Endothelial cell of hepatic sinusoid (primary cell): Measurements from ENCODE around the gene CLDN22.

Experiments
- in situ Hi-C: cut with HindIII; loops from 2 replicates; pipeline ENCODE4 v1.10.0; 2017; ENCODE audit warnings: low sequenced_read_pairs

Gene CLDN22

GRCh38 chr4:183324619-183325018 is 4.5 kb upstream of the CLDN22 start:
- in situ Hi-C loops, result loop anchor here (5.0 kb wide), 2 partner anchors 33 to 63 kb away; no protein-coding TSS in a partner anchor

- in situ Hi-C loops, result loop anchor here (5.0 kb wide), 1 partner anchor 33 kb away; no protein-coding TSS in a partner anchor
Observed at GRCh38 chr4:183324056-183324455, 4.0 kb upstream of the CLDN22 start.

GRCh38 chr4:183323295-183323694 is 3.2 kb upstream of the CLDN22 start:
- in situ Hi-C loops, result loop anchor here (5.0 kb wide), 1 partner anchor 34 kb away; no protein-coding TSS in a partner anchor

- in situ Hi-C loops, result loop anchor here (5.0 kb wide), 1 partner anchor 35 kb away; no protein-coding TSS in a partner anchor
Observed at GRCh38 chr4:183322326-183322725, 2.2 kb upstream of the CLDN22 start, which contains the start of gene CLDN24. Gene CLDN24 (minus strand): TSS chr4:183322426. CDS start chr4:183322426, 0 bp downstream.

GRCh38 chr4:183321516-183321915 is 1.4 kb upstream of the CLDN22 start:
- in situ Hi-C loops, result loop anchor here (5.0 kb wide), 1 partner anchor 36 kb away; no protein-coding TSS in a partner anchor

- in situ Hi-C loops, result loop anchor here (5.0 kb wide), 1 partner anchor 36 kb away; no protein-coding TSS in a partner anchor
Observed at GRCh38 chr4:183321079-183321478, 1.0 kb upstream of the CLDN22 start.

GRCh38 chr4:183318656-183319055 is 1.4 kb downstream of the CLDN22 start:
- in situ Hi-C loops, result no loop called here

- in situ Hi-C loops, result no loop called here
Observed at GRCh38 chr4:183314806-183315205, 5.3 kb downstream of the CLDN22 start.

GRCh38 chr4:183314336-183314735 is 5.7 kb downstream of the CLDN22 start:
- in situ Hi-C loops, result no loop called here

- in situ Hi-C loops, result no loop called here
Observed at GRCh38 chr4:183312841-183313240, 7.2 kb downstream of the CLDN22 start.

- in situ Hi-C loops, result no loop called here
Observed at GRCh38 chr4:183306811-183307210, 13.3 kb downstream of the CLDN22 start.

- in situ Hi-C loops, result no loop called here
Observed at GRCh38 chr4:183304538-183304937, 15.5 kb downstream of the CLDN22 start.

- in situ Hi-C loops, result no loop called here
Observed at GRCh38 chr4:183304067-183304466, 16.0 kb downstream of the CLDN22 start.

GRCh38 chr4:183303301-183303700 is 16.8 kb downstream of the CLDN22 start:
- in situ Hi-C loops, result no loop called here

- in situ Hi-C loops, result no loop called here
Observed at GRCh38 chr4:183300655-183301054, 19.4 kb downstream of the CLDN22 start.

- in situ Hi-C loops, result no loop called here
Observed at GRCh38 chr4:183300070-183300469, 20.0 kb downstream of the CLDN22 start.

GRCh38 chr4:183299464-183299863 is 20.6 kb downstream of the CLDN22 start:
- in situ Hi-C loops, result no loop called here

GRCh38 chr4:183297675-183298074 is 22.4 kb downstream of the CLDN22 start:
- in situ Hi-C loops, result no loop called here

GRCh38 chr4:183295711-183296110 is 24.4 kb downstream of the CLDN22 start:
- in situ Hi-C loops, result no loop called here

- in situ Hi-C loops, result no loop called here
Observed at GRCh38 chr4:183291070-183291469, 29.0 kb downstream of the CLDN22 start.

- in situ Hi-C loops, result no loop called here
Observed at GRCh38 chr4:183289688-183290087, 30.4 kb downstream of the CLDN22 start.

- in situ Hi-C loops, result no loop called here
Observed at GRCh38 chr4:183288955-183289354, 31.1 kb downstream of the CLDN22 start.

- in situ Hi-C loops, result no loop called here
Observed at GRCh38 chr4:183287677-183288076, 32.4 kb downstream of the CLDN22 start.
